NCI-H1417 (cell line): ENCODE data around the gene GPBAR1.

Source experiments
- DNase-seq, 3 experiments: peaks; one replicate each; lab custom pipeline; 2025; lab: John Stamatoyannopoulos, UW

Gene GPBAR1

DNA sequence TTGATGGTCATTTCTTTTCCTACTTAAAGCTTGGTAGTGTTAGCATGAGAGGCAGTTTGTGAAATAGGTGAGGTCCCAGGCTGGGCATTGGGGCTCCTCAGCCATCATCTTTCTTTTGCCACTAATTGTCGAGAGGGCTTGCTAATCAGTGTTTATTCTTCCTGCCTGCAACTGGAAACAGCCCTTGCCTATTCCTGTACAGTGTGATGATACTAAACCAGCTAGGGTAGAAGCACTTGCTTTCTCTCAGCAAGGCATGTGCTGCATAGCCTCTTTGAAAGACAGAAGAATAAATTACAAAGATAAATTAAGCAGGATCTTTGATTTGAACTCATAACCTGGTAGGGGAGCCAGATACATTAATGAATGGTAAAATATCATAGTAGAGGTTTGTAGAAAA lies 16.6 kb upstream of the GPBAR1 start:
- no peak for DNase-seq

DNA sequence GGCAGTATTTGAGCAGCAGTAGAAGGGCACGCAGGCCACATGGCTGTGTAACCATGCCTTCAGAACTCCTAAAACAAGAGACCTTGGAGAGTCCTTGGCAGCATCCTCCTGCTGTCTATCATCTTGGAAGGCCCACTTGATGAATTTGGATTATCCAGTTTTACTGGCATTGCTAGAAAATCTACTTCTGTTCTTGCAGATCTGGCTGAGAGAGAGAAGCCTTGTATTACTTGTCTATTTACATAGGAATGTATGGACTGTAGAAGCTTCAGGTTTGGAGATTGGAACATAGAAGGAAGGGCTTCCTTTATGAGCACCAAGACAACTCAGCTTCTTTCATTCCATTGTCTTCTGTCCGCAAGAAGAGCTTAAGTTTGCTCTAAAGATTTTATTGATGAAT lies 16.1 kb upstream of the GPBAR1 start:
- DNase-seq = no peak

DNA sequence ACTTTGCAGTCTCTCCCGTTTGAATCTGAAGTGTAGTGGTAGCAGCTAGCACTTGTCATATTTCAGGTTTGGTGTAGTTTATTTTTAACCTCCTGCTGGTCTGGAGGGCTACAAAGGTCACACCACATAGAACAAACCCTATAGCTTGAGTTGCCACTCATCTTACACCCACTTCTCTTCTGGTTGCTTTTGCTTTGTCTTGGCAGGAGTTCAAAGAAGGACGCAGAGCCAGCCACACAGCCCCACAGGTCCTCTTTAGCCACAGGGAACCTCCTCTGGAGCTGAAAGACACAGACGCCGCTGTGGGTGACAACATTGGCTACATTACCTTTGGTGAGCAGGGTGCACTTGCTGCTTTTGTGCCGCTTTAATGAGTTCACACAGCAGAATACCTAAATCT lies 15.6 kb upstream of the GPBAR1 start:
- peak in 1 of 3 experiments; percentile 13 for DNase-seq

DNA sequence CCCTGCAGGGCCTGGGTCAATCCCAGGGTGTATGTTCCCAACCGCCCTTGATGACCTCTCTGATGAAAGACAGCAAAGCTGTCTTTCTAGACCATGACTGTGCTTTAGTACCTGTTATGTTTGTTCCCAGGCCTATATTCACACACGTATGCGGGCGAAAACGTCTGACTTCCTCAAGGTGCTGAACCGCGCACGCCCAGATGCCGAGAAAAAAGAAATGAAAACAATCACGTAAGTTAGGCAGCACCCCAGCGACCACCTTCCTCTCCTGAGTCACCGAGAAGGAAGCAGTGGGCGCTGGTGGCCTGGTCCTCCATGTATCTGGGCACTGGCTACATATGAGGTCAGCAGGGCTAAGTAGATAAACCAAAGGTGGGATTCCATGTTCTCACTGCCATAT lies 11.1 kb upstream of the GPBAR1 start:
- DNase-seq = no peak

DNA sequence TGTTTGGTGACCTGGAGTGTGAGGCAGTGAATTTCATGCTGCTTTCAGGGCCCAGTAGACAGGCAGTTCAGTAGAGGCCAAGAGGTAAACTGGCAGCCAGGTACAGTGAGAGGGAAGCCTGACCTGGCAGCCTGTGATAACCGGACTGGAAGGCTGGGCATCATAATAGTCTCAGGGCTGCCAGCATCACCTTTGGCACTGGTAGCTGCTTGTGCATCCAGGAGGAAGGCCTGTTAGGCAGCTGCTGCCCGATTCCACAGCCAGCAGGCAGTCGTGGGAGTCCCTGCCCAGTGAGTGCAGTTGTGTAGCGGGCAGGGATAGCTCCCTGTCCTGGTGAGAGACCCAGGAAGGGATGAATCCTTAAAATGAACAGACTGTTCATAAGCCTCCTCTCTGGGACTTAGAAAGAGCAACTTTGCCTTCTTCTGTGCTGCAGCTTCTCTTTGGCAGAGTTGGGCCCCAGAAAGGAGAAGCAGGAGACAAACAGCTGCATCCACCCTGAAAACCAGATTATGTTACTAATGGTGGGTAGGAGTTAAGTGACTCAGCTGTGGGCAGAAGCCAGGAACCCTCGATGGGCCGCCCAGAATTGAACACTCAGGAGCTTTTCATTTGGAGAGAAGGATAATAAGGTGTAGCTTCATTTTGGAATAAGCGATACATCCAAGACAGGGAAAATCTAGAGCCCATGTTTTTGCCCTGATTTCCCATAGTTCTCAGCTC lies 8.1 kb upstream of the GPBAR1 start:
- no peak for DNase-seq

DNA sequence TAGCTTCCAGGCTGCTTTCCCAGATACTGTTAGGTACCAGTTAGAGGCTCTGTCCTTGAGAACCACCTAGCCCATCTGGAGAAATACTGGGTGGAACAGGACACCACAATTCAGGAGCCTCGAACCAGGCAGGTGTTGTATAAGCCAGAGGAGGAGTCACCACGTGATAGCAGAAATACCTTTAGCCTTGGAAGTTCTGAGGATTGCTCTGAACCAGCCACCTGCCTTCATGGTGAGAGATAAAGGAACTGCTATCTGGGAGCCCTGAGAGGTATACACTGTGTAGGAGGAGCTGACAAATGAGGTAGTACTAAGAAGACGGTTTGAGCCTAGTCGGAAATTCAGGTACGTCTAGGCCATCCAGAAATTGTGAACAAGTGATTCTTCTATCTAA lies 7.6 kb upstream of the GPBAR1 start:
- no peak for DNase-seq

DNA sequence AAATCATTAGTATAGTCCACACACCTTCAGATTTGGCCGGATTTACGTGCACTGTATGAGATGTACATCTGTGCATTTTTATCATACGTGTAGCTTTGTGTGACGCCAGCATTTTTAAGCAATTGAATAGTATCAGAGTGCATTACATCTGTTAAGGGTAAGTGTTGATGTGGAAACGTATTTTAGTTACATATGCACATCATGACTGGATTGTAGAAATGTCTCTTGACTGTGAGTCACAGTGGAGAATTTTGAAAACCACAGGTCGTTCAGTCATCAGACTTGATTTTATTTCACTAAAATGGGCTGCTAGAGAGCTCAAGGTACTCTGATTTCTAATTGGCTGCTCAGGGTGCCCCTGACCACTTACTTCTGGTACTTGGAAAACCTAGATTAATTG lies 5.4 kb upstream of the GPBAR1 start:
- DNase-seq = no peak

DNA sequence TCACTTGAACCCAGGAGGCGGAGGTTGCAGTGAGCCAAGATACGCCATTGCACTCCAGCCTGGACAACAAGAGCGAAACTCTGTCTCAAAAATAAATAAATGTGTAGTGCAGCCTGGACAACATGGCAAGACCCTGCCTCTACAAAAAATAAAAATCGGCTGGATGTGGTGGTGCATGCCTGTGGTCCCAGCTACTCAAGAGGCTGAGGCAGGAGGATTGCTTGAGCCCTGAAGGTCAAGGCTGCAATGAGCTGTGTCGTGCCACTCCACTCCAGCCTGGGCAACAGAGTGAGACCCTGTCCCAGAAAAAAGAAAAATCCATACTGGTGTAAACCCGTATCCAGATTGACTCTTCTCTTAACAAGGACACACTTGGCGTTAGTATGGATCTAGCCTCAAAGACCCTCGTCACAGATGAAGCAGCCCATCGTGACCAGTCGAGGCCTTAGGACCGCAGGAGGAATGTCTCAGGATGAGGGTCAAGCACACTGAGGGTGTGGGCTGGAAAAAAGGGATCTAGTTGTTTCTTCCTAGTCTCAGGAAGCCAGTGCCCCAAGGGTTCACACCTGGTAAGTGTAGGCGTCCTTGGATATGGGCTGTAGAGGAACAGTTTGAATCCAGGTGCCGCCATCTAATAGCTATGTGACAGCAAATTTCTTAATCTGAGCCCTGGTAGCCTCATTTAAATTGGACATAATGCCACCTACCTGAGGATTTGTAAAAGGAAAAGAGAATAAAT lies 4.0 kb upstream of the GPBAR1 start:
- no peak for DNase-seq

DNA sequence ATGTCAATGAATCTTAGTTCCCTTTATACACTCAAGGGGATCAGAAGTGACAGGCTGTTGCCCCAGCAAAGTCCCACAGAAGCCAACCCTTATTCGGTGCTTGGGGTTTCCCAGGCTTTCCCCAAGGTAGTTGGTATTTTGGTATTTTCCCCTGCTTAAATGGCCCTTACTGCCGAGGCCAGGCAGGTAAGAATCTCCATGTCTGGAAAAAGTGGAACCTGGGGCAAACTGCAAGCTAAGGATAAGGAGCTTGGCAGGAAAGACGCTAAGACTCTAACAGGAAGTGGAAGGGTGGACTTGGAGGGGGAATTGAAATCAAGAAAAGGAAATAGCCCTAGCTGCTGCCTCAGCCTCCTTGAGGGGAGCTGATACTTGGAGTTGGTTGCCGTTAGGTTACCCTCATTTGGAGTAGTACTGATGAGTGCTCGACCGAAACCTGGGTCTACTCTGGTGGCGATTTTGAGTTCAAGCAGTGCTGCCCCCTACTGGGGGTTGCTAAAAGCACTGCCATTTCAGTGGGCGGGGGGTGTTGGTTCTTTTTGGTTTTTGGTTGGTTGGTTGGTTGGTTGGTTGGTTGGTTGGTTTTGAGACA lies 3.3 kb upstream of the GPBAR1 start:
- no peak for DNase-seq

DNA sequence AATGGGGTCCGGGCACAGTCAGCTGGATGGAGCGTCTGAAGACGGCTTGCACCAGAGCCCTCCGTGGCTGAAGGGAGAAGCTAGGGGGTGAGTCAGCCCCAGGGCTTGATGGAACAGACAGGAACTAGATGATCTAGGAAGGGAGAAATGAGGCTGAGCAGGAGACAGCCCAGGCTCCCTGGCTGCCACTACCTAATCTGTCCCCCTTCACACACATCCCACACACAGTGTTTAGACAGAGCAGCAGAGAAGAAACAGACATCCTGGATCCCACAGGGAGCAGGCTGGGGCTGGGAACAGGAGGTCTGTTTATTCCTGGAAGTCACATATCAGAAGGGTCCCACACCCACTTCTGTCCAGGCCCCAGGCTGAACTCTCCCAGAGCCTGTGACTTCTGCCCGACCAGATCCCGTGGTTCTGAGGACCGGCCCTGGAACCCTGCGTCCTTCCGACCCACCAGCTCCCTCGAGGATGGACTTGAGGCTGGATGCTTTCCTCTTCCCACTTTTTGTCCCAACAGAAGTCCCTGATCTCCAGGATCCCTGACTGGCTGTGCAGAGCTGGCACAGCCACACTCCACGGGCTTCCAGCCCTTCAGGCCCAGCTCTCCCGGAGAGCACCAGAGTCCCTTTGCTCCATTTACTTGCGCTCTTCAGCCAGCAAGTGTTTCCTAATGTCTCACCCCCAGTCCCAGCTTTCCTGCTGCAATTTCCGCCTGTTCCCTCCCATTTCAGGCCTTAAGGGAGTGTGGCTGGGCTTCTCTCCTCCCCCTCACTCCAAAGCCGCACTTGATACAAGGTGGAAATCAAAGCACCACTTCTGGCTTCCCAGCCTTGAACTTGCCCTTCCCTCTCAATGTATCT lies 1.5 kb upstream of the GPBAR1 start:
- peak in 1 of 3 experiments; percentile 20 for DNase-seq

DNA sequence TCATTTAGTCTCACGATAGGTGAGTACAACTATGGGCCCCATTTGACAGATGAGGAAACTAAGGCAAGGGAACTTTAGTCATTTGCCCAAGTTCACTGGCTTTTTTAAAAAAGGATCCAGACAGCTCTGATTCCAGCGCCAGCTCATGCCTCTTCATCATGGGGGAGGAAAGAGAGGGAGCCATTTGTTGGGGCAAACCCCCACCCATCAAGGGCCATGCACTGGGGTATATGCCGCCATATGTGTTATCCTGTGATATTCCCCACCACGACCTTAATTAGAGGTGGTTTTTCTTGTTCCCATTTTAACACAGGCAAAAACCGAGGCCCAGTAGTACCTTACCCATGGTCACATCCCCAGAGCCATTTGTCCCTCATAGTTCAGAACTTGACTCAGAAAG lies 649 bp upstream of the GPBAR1 start:
- no peak for DNase-seq

DNA sequence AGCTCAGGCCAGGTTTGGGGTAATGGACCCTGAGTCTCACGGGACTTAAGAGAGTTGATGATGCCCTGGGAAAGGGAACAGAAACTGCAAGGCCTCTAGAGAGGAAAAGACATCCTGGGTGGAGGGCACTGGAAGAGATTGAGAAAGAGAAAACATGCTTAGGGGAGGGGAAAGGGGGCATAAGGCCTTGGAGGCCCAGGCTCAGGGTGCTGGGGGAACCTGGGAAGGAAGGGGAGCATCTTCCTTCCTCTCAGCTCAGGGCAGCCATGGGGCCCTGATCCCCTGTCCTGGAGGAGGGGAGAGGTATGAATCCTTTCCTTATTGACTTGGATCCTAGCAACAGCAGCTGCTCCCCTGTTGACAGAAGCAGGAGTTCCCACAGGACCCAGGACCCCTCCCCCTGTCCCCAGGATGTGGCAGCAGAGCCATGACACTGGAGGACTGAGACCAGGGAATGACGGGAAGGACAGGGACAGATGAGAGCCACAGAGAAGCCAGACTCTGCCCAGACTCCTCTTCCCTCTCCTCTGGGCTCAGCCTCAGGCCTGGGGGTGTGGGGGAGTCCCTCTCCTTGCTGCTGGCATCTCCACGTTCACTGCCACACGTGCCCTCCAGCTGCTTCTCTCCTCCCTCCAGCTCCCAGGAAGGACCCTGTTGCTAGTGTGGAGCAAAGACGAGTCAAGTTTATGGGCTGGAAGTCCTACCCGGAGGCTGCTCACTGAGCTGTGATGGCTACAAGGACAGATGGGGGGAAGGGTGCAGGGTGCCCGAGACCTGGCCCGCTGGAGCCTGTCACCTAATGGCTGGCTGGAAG lies 815 bp downstream of the GPBAR1 start:
- peak in 2 of 3 experiments; percentile 23 to 33 for DNase-seq

DNA sequence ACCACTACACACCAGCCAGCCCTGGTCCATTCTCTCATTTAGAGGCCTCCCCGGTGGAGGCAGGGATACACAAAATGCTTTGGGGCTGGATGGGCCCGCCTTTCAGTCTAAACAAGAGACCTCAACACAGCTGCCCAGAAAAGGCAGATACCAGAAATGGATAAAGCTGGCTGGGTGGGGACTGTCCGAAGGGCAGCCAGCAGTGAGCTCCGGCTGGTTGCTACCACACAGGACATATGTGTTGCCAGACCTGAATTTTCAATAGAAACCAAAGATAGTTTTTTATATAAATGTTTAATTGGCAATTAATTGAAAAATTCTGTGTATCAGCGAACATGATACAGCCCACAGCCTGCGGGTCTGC lies 1.4 kb downstream of the GPBAR1 start:
- no peak for DNase-seq

DNA sequence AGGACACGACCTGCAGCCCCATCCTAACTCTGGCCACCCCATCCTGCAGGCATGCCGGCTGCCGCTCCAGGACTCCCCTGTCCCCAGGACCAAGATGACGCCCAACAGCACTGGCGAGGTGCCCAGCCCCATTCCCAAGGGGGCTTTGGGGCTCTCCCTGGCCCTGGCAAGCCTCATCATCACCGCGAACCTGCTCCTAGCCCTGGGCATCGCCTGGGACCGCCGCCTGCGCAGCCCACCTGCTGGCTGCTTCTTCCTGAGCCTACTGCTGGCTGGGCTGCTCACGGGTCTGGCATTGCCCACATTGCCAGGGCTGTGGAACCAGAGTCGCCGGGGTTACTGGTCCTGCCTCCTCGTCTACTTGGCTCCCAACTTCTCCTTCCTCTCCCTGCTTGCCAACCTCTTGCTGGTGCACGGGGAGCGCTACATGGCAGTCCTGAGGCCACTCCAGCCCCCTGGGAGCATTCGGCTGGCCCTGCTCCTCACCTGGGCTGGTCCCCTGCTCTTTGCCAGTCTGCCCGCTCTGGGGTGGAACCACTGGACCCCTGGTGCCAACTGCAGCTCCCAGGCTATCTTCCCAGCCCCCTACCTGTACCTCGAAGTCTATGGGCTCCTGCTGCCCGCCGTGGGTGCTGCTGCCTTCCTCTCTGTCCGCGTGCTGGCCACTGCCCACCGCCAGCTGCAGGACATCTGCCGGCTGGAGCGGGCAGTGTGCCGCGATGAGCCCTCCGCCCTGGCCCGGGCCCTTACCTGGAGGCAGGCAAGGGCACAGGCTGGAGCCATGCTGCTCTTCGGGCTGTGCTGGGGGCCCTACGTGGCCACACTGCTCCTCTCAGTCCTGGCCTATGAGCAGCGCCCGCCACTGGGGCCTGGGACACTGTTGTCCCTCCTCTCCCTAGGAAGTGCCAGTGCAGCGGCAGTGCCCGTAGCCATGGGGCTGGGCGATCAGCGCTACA lies 2.1 kb downstream of the GPBAR1 start:
- DNase-seq = no peak

DNA sequence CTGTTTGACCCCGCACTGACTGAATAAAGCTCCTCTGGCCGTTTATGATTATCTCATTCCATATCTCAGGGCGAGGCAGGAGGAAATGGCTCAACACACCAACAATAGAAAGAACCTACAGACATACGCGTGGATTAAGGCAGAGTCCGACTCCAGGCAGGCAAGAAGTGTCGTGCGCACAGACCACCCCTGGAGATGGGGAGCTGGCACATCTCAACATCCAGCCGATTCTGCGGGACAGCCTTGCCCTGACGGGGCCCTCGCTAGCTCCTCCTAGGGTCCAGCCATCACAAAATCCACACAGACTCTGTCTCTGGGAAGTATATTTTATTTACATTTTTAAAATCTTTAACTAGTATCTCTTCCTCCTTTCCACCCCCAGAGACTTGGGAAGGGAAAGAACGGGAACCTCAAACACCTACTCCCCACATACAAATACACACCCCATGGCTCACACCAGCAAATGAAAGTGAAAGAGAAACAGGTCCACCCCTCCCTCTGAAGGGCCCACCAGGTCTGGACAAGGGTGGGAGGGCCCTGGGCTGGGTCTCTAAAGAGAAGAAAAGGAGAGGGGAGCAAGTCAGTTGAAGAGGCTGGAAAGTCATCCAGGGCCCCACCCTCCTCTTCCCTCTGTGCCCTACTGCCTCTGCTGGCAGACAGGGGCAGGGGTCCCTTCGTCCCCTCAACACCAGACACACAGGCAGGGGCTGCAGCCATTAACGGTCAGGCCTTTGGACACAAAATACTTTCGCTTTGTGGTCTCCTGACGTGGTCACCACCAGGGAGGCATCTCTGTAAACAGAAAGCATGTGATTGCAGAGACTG lies 3.2 kb downstream of the GPBAR1 start:
- DNase-seq = no peak

DNA sequence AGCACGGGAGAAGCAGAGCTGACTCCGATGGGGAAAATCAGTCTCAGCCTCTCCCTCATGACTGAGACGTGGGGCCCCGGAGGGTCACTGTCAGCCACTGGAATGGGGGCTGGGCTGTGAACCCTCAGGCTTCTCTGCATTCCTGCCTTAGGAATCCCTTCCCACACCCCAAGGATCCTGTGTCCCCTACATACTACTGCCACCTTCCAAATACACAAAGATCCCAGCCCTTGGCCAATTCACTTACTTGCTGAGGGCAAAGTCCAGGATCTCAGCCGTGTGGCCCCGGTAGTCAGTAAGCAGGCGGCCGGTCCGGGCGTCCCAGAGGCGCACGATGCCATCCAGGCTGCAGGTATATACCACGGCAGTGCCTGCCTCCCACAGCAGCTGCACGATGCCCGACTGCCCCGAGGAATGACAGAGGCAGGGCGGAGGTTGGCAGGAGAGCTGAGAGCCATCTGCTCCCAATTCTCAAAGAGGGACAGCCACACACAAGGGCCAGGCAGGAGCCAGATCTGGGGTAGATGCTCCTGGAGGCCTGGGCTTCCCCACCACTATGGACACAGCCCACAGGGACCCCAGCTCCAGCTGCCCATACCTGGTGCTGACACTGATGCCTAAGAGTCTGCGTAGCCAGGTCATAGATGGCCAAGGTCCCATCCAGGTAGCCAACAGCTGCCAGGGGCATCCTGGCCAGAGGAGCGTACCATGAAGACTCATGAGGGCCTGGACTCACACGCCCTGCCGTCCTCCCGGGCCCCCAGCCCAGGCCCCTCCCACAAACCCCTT lies 4.2 kb downstream of the GPBAR1 start:
- no peak for DNase-seq

DNA sequence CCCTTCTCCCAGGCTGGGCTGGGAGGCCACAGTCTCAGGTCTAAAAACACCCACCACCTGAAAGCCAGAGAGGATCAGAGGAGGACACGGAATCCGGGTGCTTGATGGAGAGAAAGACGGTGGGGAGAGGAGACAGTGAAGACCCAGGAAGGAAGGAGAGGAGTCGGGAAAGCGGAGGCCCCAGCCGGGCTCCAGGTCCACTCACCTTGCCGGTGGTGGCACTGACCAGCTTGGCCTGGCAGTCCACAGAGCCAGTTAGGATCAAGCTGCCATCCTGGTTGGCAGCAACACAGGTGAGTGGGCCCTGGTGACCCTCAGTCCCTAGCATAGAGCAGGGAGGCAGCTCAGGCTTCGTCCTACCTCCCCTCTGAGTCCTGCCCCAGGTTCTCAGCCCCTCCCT lies 4.8 kb downstream of the GPBAR1 start:
- DNase-seq = no peak

DNA sequence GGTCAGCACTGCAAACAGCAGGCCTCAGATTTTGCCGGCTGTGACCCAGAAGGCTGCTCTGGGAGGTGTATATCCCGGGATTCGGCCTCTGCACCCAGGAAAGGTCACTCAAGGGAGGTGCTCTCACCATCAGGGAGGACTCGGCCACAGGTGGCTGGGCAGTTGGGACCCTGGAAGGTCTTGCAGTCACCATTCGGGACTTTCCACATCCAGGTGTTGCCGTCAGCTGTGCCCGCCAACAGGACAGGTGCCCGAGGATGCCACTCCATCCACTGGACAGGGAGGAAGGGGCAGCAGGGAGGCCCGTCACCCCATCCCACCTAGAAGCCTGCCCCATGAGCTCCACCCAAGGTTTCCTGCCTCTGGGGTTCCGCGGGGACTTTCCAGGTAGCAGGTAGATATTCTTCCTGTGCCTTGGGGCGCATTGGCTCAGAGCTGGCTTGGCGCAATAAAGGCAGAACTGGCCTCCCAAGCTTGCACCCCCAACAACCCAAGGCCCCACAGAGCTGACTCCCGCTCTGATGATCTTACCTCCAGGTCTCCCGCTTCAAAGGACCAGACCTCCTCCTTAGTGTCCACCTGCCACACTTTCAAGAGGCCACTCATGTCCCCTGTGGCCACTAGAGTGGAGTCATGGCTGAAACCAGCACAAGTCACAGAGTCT lies 5.6 kb downstream of the GPBAR1 start:
- DNase-seq = no peak
